OCI-LY7 (cell line): ENCODE measurements around the gene PBX1. TPM values are rescaled to one million over a fixed set of nuclear protein-coding genes. Genes with fewer than 3 reads are reported as not detected.

ENCODE experiments used
- BruUV-seq: library from RNA; stranded (reverse); fragments of 400-500 nt; replicated peaks from 2 replicates; lab custom pipeline; 2021; lab: Mats Ljungman, UMichigan
- CTCF ChIA-PET: fragments of 300-600 bp; sonication (Branson Sonifier 250); formaldehyde crosslinking; loops from one replicate; lab custom pipeline; 2022; ENCODE audit warnings: antibody characterized with exemption; ENCODE audit not compliant: unreplicated experiment; lab: Charles Lee
- POLR2A ChIA-PET: fragments of 300-600 bp; sonication (Branson Sonifier 250); formaldehyde crosslinking; loops from one replicate; lab custom pipeline; 2022; ENCODE audit warnings: antibody characterized with exemption; lab: Charles Lee
- DNase-seq: peaks from one replicate; pipeline ENCODE4 v3.0.0-alpha.2; 2015; ENCODE audit warnings: low spot score
- H2AFZ ChIP-seq: fragments of 200-600 bp; sonication (generic), shearing (Covaris generic); 2 replicates; pipeline ENCODE4 v1.6.1; 2014; ENCODE audit warnings: mild to moderate bottlenecking, antibody characterized with exemption, low read length, moderate library complexity
- H3K27ac ChIP-seq: fragments of 200-600 bp; sonication (generic); 2 replicates; pipeline ENCODE4 v1.5.1; 2014; ENCODE audit warnings: mixed run types, low read depth, mild to moderate bottlenecking, moderate library complexity, low read length, inconsistent platforms; ENCODE audit not compliant: poor library complexity, severe bottlenecking
- H3K36me3 ChIP-seq: fragments of 200-600 bp; sonication (generic); 2 replicates; pipeline ENCODE4 v1.6.1; 2014; ENCODE audit warnings: mild to moderate bottlenecking, antibody characterized with exemption, low read length, moderate library complexity, mixed read lengths; ENCODE audit not compliant: insufficient read depth
- H3K4me1 ChIP-seq: fragments of 200-600 bp; sonication (generic); 2 replicates; pipeline ENCODE4 v1.5.1; 2014; ENCODE audit warnings: mild to moderate bottlenecking, low read length; ENCODE audit not compliant: insufficient read depth, poor library complexity, severe bottlenecking
- H3K4me2 ChIP-seq: fragments of 200-600 bp; sonication (generic); 2 replicates; pipeline ENCODE4 v1.6.1; 2014; ENCODE audit warnings: mild to moderate bottlenecking, low read length
- H3K4me3 ChIP-seq: fragments of 200-600 bp; sonication (generic); 2 replicates; pipeline ENCODE4 v1.5.1; 2014; ENCODE audit warnings: mild to moderate bottlenecking, low read depth, low read length; ENCODE audit not compliant: poor library complexity, severe bottlenecking
- H3K79me2 ChIP-seq: fragments of 200-600 bp; sonication (generic); 2 replicates; pipeline ENCODE4 v1.6.1; 2016; ENCODE audit warnings: low read depth, mild to moderate bottlenecking, low read length, moderate library complexity, mixed read lengths; ENCODE audit not compliant: insufficient read depth
- H3K9me2 ChIP-seq: fragments of 200-600 bp; sonication (generic); 2 replicates; pipeline ENCODE4 v1.6.1; 2016; ENCODE audit warnings: mild to moderate bottlenecking, low read length, mixed read lengths; ENCODE audit not compliant: insufficient read depth
- H3K9me3 ChIP-seq: fragments of 200-600 bp; sonication (generic); 2 replicates; pipeline ENCODE4 v1.6.1; 2014; ENCODE audit warnings: mild to moderate bottlenecking, mixed run types, low read length, mixed read lengths
- H4K20me1 ChIP-seq: fragments of 200-600 bp; sonication (generic); 2 replicates; pipeline ENCODE4 v1.6.1; 2014; ENCODE audit warnings: mild to moderate bottlenecking, antibody characterized with exemption, low read length, moderate library complexity, mixed read lengths; ENCODE audit not compliant: insufficient read depth
- CTCF ChIP-seq: fragments of 200-600 bp; sonication (generic); conservative IDR thresholded peaks from 2 replicates; pipeline ENCODE4 v1.5.1; 2014; ENCODE audit warnings: mild to moderate bottlenecking, antibody characterized with exemption, low read length, moderate library complexity, mixed read lengths
- EZH2phosphoT487 ChIP-seq: fragments of 200-600 bp; sonication (generic); IDR thresholded peaks from 2 replicates; pipeline ENCODE4 v1.6.1; 2018; ENCODE audit warnings: low read depth, borderline replicate concordance, mild to moderate bottlenecking, mixed run types, antibody characterized with exemption, low read length, moderate library complexity, mixed read lengths
- intact Hi-C: fragments of 100-400 bp; cut with micrococcal nuclease; formaldehyde crosslinking; loops from one replicate; pipeline ENCODE4 v1.10.0; 2022; ENCODE audit not compliant: unreplicated experiment
- total RNA-seq, 2 experiments: library from RNA; depleted of rRNA in 1 of 2; stranded (reverse); fragments of >200 nt in 1 of 2; shearing (Covaris generic) in 1 of 2; gene quantifications; 2 replicates each; pipeline ENCODE4 v1.2.3, GENCODE V29; 2014 to 2022

PBX1 gene
- total RNA-seq, 2 experiments from 2014 or later = not detected

- H3K4me2 ChIP-seq = no peak overlapping the region
- no peak overlapping the region for H3K27ac ChIP-seq
- H4K20me1 ChIP-seq = no peaks in the 10 kb centered on the region
- no peaks in the 10 kb centered on the region for H3K36me3 ChIP-seq
- intact Hi-C loops = no loop called here
- H2AFZ ChIP-seq = no peak overlapping the region
- TF ChIP-seq EZH2phosphoT487 (no peak), CTCF (no peak)
- H3K9me3 ChIP-seq = no peaks in the 10 kb centered on the region
- no TSS peak for BruUV-seq
- no peak overlapping the region for H3K4me3 ChIP-seq
- H3K79me2 ChIP-seq = no peaks in the 10 kb centered on the region
- no peaks in the 10 kb centered on the region for H3K9me2 ChIP-seq
- CTCF ChIA-PET = no interaction called here
- no peak for DNase-seq
- POLR2A ChIA-PET = interaction anchor here (0.7 kb wide), 1 partner anchor 78 kb away, joined by 3 read pairs; no protein-coding TSS in a partner anchor
- H3K4me1 ChIP-seq = no peaks in the 10 kb centered on the region
Measured at GRCh38 chr1:164562061-164562460, 3.1 kb downstream of the PBX1 start.

GRCh38 chr1:164562511-164562910 lies 3.5 kb downstream of the PBX1 start:
- H3K4me1 ChIP-seq = no peaks in the 10 kb centered on the region
- no peaks in the 10 kb centered on the region for H3K9me2 ChIP-seq
- CTCF ChIA-PET = no interaction called here
- no peaks in the 10 kb centered on the region for H3K36me3 ChIP-seq
- no peak for TF ChIP-seq EZH2phosphoT487
- TF ChIP-seq CTCF = no peak
- BruUV-seq = no TSS peak
- no peaks in the 10 kb centered on the region for H3K79me2 ChIP-seq
- H3K4me2 ChIP-seq = no peak overlapping the region
- H3K4me3 ChIP-seq = no peak overlapping the region
- DNase-seq = no peak
- intact Hi-C loops = no loop called here
- POLR2A ChIA-PET = no interaction called here
- no peaks in the 10 kb centered on the region for H4K20me1 ChIP-seq
- no peak overlapping the region for H2AFZ ChIP-seq
- H3K27ac ChIP-seq = no peak overlapping the region
- no peaks in the 10 kb centered on the region for H3K9me3 ChIP-seq

GRCh38 chr1:164562947-164563520 lies 4.0 kb downstream of the PBX1 start:
- H3K27ac ChIP-seq = no peak overlapping the region
- POLR2A ChIA-PET = no interaction called here
- H3K36me3 ChIP-seq = no peaks in the 10 kb centered on the region
- no TSS peak for BruUV-seq
- H3K79me2 ChIP-seq = no peaks in the 10 kb centered on the region
- intact Hi-C loops = no loop called here
- H3K4me3 ChIP-seq = no peak overlapping the region
- TF ChIP-seq CTCF (no peak), EZH2phosphoT487 (no peak)
- H4K20me1 ChIP-seq = no peaks in the 10 kb centered on the region
- no peaks in the 10 kb centered on the region for H3K9me2 ChIP-seq
- no peaks in the 10 kb centered on the region for H3K9me3 ChIP-seq
- DNase-seq = no peak
- H2AFZ ChIP-seq = no peak overlapping the region
- no peaks in the 10 kb centered on the region for H3K4me1 ChIP-seq
- H3K4me2 ChIP-seq = no peak overlapping the region
- CTCF ChIA-PET = no interaction called here
